Non-pigmented ciliary epithelial cell (primary cell): ENCODE data around the gene MICAL3.
"Not testable (repeated sequence)": the region's sequence is repeated elsewhere in the genome, so short reads cannot be mapped to it uniquely, and the experiment has no call there.

Experiments
- DNase-seq: peaks from one replicate; pipeline ENCODE4 v3.0.0-alpha.2; 2010; ENCODE audit warnings: low read depth

MICAL3 gene

DNA sequence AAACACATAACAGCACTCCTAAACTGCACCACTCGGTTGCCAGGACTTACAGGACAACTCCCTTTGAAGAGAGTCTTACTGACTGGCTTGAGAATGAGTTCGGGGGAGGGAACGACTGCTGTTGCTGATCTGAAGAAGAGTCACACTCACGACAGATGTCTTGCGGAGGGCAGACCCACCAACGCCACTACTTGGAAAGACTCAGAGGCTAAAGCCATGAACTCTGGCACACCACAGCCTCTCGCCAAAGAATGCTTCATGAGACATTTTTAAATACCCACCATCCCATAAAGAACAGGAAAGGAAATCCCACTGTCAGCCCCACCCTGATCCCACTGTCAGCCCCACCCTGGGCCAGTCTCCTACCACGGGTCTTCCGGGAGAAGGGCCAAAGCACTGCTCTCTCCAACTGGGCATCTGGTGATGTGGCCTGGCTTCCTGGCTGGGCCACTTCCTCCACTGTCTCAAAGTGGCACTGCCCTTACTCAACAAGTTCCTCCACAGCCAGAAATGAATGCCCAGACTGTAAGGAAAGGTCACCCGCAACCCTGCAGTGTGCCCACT is 73.6 kb downstream of the MICAL3 start:
- no peak for DNase-seq

DNA sequence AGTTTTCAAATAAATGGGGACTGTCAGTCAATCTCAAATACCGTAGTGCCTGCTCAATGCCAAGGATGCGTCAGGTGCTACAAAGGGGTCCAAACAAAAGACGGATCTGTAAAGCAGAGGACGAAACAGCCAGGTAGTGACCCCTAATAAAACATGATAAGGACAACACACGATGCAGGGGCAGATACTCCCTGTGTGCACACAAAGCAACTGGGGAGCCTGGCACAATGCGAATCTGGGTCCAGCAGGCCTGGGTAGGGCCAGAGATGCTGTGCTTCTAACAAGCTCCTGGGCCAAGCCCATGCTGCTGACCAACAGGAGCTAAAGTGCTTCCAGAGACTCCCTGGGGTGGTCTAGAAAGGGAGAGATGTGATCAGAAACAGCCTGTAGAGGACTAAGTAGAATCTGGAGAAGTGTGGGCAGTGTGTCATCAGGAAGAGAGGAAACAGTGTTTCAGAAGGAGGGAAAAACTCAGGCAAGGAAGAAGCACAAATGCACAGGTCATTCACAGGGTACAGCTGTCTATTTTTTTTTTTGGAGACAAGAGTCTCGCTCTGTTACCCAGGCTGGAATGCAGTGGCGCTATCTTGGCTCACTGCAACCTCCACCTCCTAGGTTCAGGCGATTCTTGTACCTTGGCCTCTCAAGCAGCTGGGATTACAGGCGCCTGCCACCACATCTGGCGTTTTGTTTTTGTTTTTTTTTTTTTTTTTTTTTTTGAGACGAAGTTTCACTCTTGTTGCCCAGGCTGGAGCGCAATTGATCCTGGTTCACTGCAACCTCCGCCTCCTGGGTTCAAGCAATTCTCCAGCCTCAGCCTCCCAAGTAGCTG is 74.5 kb downstream of the MICAL3 start:
- no peak for DNase-seq

DNA sequence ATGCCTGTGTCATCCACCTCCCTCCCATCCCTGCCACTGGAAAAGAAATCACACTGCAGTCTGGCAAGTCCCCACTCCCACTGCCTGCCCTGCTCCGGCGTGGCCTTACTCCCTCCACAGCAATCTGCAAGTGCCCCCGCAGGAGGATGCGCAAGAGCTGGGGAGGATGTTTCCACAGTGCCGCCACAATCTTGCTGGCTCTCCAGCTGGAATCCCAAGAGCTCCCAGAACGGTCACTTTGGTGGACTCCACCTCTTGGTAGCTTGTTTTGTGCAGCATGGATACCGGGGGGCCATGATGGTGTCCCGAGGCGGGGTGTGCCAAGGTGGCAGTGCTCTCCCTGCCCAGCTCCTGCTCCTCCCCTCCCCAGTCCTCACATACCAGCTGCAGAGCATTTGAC is 76.3 kb downstream of the MICAL3 start:
- no peak for DNase-seq

DNA sequence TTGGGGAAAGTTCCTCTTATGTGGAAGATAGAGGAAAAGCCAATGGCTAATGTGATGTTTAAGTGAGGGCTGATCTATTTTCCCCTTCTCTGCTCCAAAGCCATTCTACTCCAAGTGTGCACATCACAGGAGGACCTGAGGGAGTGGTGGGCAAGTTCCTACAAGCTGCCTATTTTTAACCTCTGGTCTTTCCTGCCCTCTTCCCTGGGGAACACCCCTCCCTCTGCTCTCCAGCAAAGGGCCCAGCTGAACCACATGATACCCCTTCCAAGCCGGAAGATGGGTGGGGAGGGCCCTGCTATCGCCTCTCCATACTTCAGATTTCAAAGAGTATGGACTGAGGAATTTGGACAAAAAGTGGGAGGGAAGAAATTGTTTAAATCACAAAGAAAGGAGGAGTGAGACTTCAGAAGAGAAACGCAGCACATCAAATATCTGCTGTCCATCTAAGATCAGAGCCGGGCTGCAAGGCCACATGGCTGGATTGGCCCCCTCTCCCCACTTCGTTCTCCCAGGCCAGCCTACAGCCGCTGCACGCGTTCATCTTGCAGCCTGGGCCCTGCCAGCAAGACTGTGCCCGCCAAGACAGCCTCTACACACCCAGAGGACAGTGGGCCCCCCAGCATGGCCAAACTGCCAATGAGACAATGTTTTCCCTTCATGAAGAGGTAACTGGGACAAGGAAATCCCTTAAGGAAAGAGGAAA is 77.5 kb downstream of the MICAL3 start:
- no peak for DNase-seq

DNA sequence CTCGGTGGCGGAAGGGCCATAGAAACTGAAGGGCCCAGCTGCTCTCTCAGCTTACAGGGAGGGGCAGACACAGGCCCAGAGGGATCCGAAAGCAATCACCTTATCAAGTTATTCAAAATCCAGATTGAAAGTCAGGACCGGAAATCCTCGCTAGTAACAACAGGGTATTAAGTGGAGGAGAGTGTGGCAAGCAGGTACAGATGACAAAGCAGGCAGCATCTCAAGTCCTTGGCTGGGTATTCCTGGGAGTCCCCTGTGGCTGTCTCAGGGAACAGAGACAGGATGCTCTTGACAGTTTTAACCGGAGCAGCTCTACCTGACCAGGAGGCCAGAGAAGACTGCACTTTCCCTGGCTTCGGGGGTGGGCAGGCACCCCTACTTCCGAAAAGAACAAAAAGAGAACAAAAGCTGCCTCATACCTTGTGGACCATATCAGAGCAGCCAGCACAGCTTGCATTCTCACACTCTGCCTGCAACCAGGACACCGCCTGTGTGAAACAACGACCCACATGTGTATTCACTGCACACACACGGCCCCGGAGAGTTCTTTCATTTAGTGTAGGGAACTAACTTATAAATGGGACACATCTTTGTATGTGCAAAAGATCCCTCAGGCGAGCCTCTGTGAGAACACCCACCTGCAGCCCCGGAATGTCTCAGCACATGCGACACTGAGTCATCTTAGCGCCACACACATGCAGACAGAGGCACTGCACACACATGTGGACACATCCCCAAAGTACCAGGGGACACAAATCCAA is 78.3 kb downstream of the MICAL3 start:
- DNase-seq, result no peak

DNA sequence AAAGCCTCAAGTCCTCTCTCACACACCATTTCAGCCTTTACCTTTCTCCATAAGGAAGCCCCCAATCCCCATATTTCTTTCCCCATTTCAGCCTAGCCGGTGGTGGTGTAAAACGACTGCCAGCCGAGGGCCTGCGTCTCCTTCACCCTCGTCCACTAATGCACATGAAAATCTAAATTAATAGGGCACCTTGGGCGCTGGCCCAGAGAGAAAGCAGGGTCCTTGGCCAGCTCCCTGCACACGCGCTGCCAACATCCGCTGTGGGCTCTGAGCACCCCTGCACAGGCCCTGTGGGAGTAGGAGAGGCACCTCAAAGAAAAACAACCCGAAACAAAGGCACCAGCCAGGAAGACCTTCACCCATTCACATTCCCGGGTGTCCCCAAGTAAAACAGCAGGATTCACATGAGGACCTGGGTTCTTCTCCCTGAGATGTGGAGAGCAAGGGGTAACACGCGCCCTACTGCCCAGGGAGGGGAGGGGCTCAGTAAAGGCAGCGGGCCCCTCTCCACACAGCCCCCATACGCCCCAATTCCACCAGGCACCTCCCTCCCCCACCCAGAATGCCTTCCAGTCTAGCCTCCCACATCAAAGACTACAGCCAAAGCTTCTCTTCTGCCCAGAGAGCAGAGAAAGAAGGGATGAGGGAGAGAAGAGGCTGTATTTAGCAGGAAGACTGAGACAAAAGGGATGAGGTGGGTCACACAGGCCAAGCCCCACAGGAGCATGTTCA is 79.0 kb downstream of the MICAL3 start:
- DNase-seq, result no peak

DNA sequence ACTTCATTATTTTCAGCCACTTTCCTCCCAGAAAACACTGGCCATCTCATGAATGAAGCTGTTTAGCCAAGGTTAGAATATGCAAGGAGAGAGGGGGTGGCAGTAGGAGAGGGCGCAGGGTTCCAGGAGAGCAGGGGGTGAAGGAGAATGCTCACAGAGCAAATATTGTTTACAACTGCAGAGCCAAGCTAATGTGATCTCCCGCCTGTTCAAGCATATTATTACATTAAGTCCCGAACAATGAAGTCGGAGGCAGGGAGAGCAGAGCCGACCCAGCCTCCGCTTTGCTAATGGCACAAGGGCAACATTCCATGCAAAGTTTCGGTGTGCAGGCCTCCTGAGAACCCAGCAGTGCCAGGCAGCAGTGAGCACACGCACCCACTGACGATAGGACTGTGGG is 80.1 kb downstream of the MICAL3 start:
- no peak for DNase-seq

DNA sequence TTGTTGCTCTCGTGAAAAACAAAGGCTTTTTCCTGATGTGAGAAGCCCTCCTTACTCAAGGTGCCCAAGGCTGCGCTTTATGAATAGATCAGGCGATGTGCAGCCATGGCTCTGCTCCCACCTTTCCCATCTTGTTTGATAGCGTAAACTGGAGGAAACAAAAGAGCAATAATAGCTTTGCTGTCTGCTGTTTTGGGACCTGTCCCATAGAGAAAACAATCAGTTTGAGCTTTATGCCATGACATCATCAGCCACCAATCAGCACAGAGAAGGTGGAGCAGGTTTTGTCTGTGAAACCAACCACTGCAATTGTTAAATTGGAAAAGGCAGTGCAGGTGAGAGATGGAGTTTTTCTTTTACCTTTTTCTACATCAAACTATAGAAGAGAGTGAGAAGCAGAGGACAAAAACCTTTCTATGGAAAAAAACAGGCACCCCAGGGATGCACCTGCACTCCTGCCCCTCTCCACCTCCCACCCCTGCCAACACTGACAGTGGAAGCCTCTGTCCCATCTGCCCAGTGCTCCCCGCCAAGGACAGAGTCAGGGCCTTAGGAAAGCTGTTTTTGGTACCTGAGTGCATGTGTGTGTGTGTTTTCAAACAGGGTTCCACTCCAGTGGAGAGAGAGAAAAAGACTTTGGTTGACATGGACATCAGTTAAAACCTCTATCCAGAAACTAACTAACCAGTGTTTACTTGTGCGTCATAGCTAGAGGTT is 80.7 kb downstream of the MICAL3 start:
- DNase-seq, result no peak

DNA sequence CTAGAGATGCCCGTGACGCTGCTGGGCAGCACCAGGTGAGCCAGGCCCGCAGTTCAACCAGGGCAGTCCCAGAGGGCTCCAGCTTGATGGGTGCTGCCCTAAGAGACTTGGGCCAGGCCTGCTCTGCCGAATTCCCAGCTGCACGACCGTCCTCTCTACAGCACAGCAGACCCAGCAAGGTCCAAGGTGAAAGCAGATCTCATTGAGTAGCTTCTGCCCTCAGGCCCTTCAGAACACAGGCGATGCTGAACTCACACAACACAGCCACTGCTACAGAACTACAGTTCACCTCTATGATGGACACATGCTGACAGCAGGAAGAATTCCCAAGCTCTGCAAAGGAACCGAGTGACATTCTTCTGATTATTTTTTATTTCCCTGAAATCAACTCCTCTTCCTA is 81.6 kb downstream of the MICAL3 start:
- no peak for DNase-seq

DNA sequence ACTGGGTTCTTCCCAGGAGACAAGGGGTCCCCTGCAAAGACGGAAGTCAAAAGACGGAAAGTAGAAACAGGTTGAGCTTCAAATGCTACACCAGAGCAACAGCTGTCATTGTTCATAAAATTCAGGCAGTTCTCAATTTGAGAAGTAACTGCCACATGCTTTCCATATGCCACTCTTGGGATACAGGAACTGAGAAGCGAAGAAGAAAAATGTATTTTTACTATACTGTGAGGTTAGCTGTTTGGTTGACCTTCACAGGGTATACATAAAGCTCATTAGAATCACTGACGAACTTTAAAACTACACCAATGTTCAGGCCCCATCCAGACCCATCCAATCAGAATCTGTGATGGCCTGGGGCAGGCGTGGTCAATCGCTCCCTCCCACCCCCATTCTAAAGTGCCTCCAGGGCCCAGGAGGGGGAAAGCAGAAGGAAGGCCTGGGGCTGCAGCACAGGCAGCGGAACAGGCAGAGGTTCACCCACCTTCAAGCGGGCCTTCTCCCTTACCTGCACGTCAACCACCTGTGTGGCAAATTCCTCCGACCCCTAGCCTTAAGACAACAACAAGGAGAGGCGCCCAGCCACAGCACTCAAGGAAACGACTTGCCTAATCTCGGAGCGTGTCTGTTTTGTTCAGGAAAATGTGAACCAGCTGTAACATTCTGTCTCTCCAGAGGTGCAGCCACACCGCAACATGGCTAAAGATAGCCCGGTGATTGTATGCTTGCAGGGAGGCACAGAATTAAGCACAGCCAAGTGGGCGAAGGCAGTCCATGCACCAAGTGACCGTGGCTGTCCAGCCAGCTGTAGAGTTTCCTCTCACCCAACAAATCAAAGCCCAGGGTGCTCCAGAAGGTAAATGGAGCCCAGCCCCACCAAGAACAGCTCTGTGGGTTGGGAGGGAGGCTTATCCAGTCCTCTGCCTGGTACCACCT is 82.6 kb downstream of the MICAL3 start:
- DNase-seq, result no peak

DNA sequence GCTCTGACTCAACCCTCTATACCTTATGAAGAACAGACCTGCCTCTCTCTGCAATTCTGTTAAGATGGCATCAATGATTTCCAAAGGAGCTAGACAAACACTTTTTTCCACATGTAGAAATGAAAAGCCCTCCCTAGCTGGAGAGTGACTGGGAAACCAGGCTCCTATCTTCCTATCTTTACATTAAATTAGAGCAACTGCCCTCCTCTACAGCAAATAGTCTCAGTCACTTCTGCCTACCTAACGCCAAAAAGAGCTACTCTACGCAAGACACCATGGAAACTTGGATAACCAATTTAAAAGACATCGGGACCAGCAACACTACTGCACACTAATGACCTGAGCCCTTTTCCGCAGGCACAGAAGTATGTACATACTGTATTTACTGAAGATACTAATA is 84.8 kb downstream of the MICAL3 start:
- DNase-seq, result no peak

DNA sequence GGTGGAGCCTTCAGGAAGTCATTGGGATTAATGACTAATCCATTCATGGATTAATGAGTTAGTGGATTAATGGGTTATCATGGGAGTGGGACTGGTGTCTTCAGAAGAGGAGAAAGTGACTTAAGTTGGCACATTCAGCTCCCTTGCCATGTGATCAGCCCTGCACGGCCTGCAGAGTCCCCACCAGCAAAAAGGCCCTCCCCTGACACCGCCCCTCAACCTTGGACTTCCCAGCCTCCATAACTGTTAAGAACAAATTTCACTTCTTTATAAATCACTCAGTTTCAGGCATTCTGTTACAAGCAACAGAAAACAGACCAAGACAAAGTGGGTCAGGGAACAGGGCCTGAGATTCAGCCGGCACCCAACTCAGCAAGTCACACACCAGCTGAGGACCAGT is 85.3 kb downstream of the MICAL3 start:
- no peak for DNase-seq

DNA sequence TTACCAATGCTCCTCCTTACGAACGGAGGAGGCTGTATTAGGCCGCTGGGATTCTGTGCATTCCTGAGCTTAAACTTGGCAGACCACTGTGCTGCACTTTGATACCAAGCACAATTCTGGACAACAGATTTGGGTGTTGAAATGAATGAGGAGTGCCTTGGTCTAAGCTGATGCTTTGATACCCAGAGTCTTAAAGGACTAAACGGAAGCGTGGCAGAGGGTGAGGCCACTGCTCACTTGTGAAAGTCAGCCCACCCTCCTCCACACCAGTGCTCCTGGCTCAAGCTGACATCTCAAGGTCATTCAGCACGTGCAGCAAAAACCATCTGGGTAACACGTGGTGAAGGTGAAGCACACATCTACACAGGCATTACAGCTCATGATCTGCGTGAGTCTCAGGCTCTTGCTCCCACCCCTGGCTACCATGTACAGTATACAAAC is 85.9 kb downstream of the MICAL3 start:
- DNase-seq, result no peak

DNA sequence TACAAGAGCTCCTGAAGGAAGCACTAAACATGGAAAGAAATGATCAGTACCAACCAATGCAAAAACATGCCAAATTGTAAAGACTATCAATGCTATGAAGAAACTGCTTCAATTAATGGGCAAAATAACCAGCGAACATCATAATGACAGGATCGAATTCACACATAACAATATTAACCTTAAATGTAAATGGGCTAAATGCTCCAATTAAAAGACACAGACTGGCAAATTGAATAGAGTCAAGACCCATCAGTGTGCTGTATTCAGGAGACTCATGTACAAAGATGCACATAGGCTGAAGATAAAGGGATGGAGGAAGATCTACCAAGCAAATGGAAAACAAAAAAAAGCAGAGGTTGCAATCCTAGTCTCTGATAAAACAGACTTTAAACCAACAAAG is 91.9 kb downstream of the MICAL3 start:
- not testable (repeated sequence) for DNase-seq

DNA sequence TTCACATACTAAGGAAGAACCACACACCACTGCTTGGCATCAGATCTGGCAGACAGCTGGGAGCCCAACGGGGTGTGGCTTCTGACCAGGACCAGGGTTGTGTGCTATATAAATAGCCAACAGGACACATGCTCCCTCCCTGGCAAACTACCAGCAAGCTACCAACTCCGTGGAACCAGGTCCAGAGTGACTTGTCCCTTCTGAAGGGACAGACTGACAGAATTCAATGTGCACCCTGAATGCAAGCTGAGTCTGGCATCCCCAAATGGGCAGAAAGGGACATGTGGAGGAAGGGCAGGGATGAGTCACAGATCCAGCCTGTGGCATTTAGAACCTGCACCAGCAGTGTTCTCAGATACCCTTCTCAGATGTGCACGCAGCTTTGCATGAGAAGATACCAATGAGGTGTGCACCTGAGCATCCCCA is 92.9 kb downstream of the MICAL3 start:
- DNase-seq, result no peak

DNA sequence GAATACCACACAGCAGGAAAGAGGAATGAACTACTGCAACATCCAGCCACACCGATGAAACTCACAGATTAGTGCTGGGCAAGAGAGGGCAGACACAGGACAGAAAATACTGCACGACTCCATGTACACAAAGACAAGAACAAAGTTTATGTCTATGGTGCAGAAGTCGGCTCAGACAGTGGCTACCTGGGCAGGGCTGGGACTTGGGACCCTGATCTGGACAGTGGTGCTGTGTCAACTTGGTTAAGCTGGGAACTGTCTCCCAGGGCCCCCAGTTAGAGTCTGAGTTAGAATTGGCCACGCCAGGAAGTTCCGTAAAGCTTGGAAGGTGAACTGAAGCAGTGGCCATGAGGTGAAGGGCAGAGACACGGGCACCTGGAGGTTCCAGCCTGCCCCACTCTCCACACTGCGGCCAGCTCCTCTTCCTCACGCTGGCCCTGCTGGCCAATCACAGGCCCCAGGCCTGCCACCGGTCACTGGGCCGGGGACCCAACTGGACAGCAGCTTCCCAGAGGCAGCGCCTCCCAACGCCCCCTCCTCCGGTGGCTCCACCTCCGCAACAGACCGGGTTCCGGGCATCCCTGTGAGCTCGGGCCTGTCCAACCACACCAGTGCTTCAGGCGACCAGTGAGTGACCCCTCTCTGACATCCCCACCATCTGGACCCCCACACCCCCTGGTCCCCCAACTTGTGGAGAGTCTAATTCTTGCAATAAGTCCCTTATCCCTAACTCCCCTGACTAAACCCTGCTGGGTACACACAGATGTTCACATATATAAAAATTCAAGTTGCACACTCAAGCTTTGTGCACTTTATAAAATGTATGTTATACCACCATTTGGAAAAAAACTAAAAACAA is 93.7 kb downstream of the MICAL3 start:
- DNase-seq, result no peak

DNA sequence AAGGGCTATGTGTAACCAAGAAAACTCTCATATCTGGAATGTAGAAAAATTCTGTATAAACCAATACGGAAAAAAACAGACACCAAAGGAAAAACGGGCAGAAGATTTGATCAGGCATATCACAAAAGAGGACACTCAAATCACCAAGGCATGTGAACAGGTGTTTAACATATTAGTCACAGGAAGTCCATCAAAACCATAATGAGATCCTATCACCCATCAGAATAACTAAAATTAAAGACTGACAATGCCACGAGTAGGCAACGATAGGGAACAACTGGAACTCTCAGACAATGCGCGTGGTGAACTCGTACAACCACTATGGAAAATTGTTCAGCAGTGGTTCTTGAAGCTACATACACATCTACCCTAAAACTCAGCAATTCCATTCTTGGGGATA is 94.5 kb downstream of the MICAL3 start:
- DNase-seq, result no peak

DNA sequence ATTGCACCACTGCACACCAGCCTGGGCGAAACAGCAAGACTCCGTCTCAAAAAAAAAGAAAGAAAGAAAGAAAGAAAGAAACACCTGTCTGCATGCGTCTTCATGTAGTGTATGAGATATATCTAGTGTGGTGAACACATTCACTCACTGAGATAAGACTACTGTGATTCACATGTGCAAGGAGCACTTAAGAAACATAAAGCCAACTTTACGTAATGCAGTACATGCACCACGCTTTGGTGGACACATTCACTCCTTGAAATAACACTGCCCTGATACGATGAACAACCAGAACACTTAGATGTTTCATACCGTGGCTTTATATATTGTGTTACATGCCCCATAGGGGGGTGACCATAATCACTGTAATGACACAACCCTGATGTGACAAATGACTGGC is 96.0 kb downstream of the MICAL3 start:
- no peak for DNase-seq

DNA sequence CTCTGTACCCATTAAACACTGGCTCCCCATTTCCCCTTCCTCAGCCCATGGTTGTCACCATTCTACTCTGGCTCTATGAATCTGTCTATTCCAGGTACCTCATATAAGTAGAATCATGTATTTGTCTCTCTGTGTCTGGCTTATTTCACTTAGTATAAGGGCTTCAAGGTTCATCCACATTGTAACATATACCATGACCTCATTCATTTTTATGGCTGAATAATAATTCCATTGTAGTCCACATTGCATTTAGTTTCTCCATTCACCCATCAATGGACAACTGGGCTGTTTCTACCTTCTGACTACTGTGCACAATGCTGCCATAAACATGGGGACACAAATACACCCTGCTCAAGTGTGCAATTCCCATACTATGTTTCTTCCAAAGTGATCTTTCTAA is 97.3 kb downstream of the MICAL3 start:
- DNase-seq, result no peak
